GM23248 (cell line): ENCODE results near the gene CLDN20.

Experiments
- EZH2 ChIP-seq: fragments of 200-600 bp; sonication (generic); IDR thresholded peaks from 2 replicates; pipeline ENCODE4 v1.6.1; 2018; ENCODE audit warnings: antibody characterized with exemption, mild to moderate bottlenecking; ENCODE audit not compliant: insufficient read depth, poor library complexity, severe bottlenecking
- EZH2phosphoT487 ChIP-seq: fragments of 200-600 bp; sonication (generic); IDR thresholded peaks from 2 replicates; pipeline ENCODE4 v1.6.1; 2018; ENCODE audit warnings: antibody characterized with exemption, moderate library complexity, mild to moderate bottlenecking, low read depth; ENCODE audit not compliant: insufficient read depth

GRCh38 chr6:155245193-155245592 is 18.6 kb upstream of the CLDN20 start:
- no peak for TF ChIP-seq EZH2phosphoT487
- no peak for TF ChIP-seq EZH2
